ENCODE measurements around the gene CTNND2. TPM values are rescaled to one million over a fixed set of nuclear protein-coding genes. Genes with fewer than 3 reads are reported as not detected.

Gene CTNND2
- total and polyA plus RNA-seq, 2 donors (not counting 1 experiment from before 2014, with no cell fraction given), result not detected

- 47% methylated on average over 8 of the region's 12 CpGs for WGBS (ENCODE audit: insufficient coverage)
- no peaks in the 10 kb centered on the region for H3K36me3 ChIP-seq (replicated peaks in 1 of 2; ENCODE audit: control extremely low read depth in 1 of 2, control insufficient read depth in 1 of 2, extremely low read depth in 1 of 2, insufficient read depth in 2 of 2, low read length in 1 of 2)
- Mint-ChIP-seq H3K27ac (no peak overlapping the region), H3K9me3 (ENCODE audit: insufficient read depth) (no peaks in the 10 kb centered on the region), H3K4me3 (peak overlapping the region; percentile 64), H3K4me1 (peaks cover 4% of the 10 kb centered on the region), H3K27me3 (peaks cover 48% of the 10 kb centered on the region)
- peaks cover 0 to 19% (median 15%) of the 10 kb centered on the region in 4 experiments for H3K27me3 ChIP-seq (replicated peaks in 1 of 4; ENCODE audit: control extremely low read depth in 1 of 4, control insufficient read depth in 3 of 4, insufficient read depth in 4 of 4, low read length in 3 of 4)
- H2AFZ ChIP-seq (ENCODE audit: insufficient read depth, low read depth, low read length, poor library complexity, severe bottlenecking), result no peak overlapping the region
- ChIA-PET POLR2A (no interaction called here), CTCF (no interaction called here)
- no peak overlapping the region for H3K9ac ChIP-seq (ENCODE audit: low read length)
- no peaks in the 10 kb centered on the region for H3K4me1 ChIP-seq (ENCODE audit: control insufficient read depth in 2 of 2, insufficient read depth in 2 of 2, low read length in 2 of 2)
- H3K4me3 ChIP-seq (ENCODE audit: control extremely low read depth in 1 of 5, extremely low read depth in 1 of 5, insufficient read depth in 1 of 5, low read depth in 2 of 5, low read length in 4 of 5), result no peak overlapping the region
- no peaks in the 10 kb centered on the region for H3K79me2 ChIP-seq (ENCODE audit: control insufficient read depth, insufficient read depth, low read length)
- intact Hi-C loops (cut with micrococcal nuclease), result no loop called here
- no peaks in the 10 kb centered on the region for H4K20me1 ChIP-seq (ENCODE audit: control insufficient read depth, insufficient read depth, low read length, poor library complexity, severe bottlenecking)
- H3K9me3 ChIP-seq (ENCODE audit: control extremely low read depth in 1 of 3, control insufficient read depth in 2 of 3, insufficient read depth in 1 of 3, low read length in 2 of 3), result peaks cover 0 to 11% (median 0%) of the 10 kb centered on the region in 3 donors
- no peak for ATAC-seq (ENCODE audit: low read depth)
- H3K4me2 ChIP-seq (replicated peaks; ENCODE audit: low read depth, low read length, poor library complexity, severe bottlenecking), result no peak overlapping the region
- TF ChIP-seq CTCF (IDR thresholded peaks at IDR 0.05), result no peak
- TF ChIP-seq EZH2 (IDR thresholded peaks at IDR 0.05; ENCODE audit: borderline replicate concordance, insufficient read depth, low read depth, low read length, poor library complexity, severe bottlenecking), result no peak
- no peak for DNase-seq
- no peak overlapping the region for H3K27ac ChIP-seq (ENCODE audit: low read length in 2 of 2)
Observed at GRCh38 chr5:11905206-11905605, 960 bp upstream of the CTNND2 start.

GRCh38 chr5:11903614-11904264 is 507 bp downstream of the CTNND2 start:
- intact Hi-C loops (cut with micrococcal nuclease), result no loop called here
- peaks cover 4% of the 10 kb centered on the region for H3K4me1 Mint-ChIP-seq
- Histone ChIP-seq H3K27ac (ENCODE audit: low read length in 2 of 2) (no peak overlapping the region), H3K79me2 (ENCODE audit: control insufficient read depth, insufficient read depth, low read length) (no peaks in the 10 kb centered on the region), H3K4me3 (ENCODE audit: control extremely low read depth in 1 of 5, extremely low read depth in 1 of 5, insufficient read depth in 1 of 5, low read depth in 2 of 5, low read length in 4 of 5) (no peak overlapping the region), H3K9ac (ENCODE audit: low read length) (no peak overlapping the region), H3K4me2 (replicated peaks; ENCODE audit: low read depth, low read length, poor library complexity, severe bottlenecking) (no peak overlapping the region), H3K27me3 (replicated peaks in 1 of 4; ENCODE audit: control extremely low read depth in 1 of 4, control insufficient read depth in 3 of 4, insufficient read depth in 4 of 4, low read length in 3 of 4) (peaks cover 0 to 19% (median 15%) of the 10 kb centered on the region in 4 experiments), H4K20me1 (ENCODE audit: control insufficient read depth, insufficient read depth, low read length, poor library complexity, severe bottlenecking) (no peaks in the 10 kb centered on the region), H3K4me1 (ENCODE audit: control insufficient read depth in 2 of 2, insufficient read depth in 2 of 2, low read length in 2 of 2) (no peaks in the 10 kb centered on the region), H3K36me3 (replicated peaks in 1 of 2; ENCODE audit: control extremely low read depth in 1 of 2, control insufficient read depth in 1 of 2, extremely low read depth in 1 of 2, insufficient read depth in 2 of 2, low read length in 1 of 2) (no peaks in the 10 kb centered on the region), H2AFZ (ENCODE audit: insufficient read depth, low read depth, low read length, poor library complexity, severe bottlenecking) (no peak overlapping the region), H3K9me3 (ENCODE audit: control extremely low read depth in 1 of 3, control insufficient read depth in 2 of 3, insufficient read depth in 1 of 3, low read length in 2 of 3) (peaks cover 0 to 11% (median 0%) of the 10 kb centered on the region in 3 donors)
- no peak overlapping the region for H3K27ac Mint-ChIP-seq
- DNase-seq (no peak), ATAC-seq (ENCODE audit: low read depth) (no peak)
- H3K4me3 Mint-ChIP-seq, result no peak overlapping the region
- ChIA-PET CTCF (no interaction called here), POLR2A (no interaction called here)
- peaks cover 48% of the 10 kb centered on the region for H3K27me3 Mint-ChIP-seq
- TF ChIP-seq EZH2 (IDR thresholded peaks at IDR 0.05; ENCODE audit: borderline replicate concordance, insufficient read depth, low read depth, low read length, poor library complexity, severe bottlenecking) (no peak), CTCF (IDR thresholded peaks at IDR 0.05) (no peak)
- WGBS (ENCODE audit: insufficient coverage), result 4% methylated on average over 97 of the region's 97 CpGs
- H3K9me3 Mint-ChIP-seq (ENCODE audit: insufficient read depth), result no peaks in the 10 kb centered on the region
